MM.1S (cell line): ENCODE measurements around the gene ZNF280B.

Experiments
- DNase-seq: peaks from one replicate; pipeline ENCODE4 v3.0.0-alpha.2; 2015
- H2AFZ ChIP-seq: fragments of 300-600 bp; sonication (generic); 2 replicates; pipeline ENCODE4 v1.6.0; 2016; ENCODE audit warnings: antibody characterized with exemption, low read length
- H3F3A ChIP-seq: fragments of 300-600 bp; sonication (generic); 2 replicates; pipeline ENCODE4 v1.6.1; 2016; ENCODE audit warnings: mild to moderate bottlenecking, antibody characterized with exemption, low read length, moderate library complexity, mixed read lengths; ENCODE audit not compliant: insufficient read depth
- H3K27ac ChIP-seq: fragments of 300-600 bp; sonication (generic); 2 replicates; pipeline ENCODE4 v1.5.1; 2016; ENCODE audit warnings: mild to moderate bottlenecking, low read length
- H3K27me3 ChIP-seq: fragments of 300-600 bp; sonication (generic); replicated peaks from 2 replicates; pipeline ENCODE4 v1.6.0; 2016; ENCODE audit warnings: low read length; ENCODE audit not compliant: insufficient read depth
- H3K36me3 ChIP-seq: fragments of 300-600 bp; sonication (generic); replicated peaks from 2 replicates; pipeline ENCODE4 v1.6.1; 2016; ENCODE audit warnings: mild to moderate bottlenecking, low read length, mixed read lengths; ENCODE audit not compliant: insufficient read depth
- H3K4me1 ChIP-seq: fragments of 300-600 bp; sonication (generic); 2 replicates; pipeline ENCODE4 v1.6.1; 2016; ENCODE audit warnings: low read length, mixed read lengths
- H3K4me2 ChIP-seq: fragments of 300-600 bp; sonication (generic); 2 replicates; pipeline ENCODE4 v1.6.0; 2016; ENCODE audit warnings: low read depth, low read length
- H3K4me3 ChIP-seq: fragments of 300-600 bp; sonication (generic); 2 replicates; pipeline ENCODE4 v1.5.1; 2016; ENCODE audit warnings: low read length, mixed read lengths
- H3K79me2 ChIP-seq: fragments of 300-600 bp; sonication (generic); 2 replicates; pipeline ENCODE4 v1.6.1; 2016; ENCODE audit warnings: mixed run types, low read length, mixed read lengths
- H3K9ac ChIP-seq: fragments of 300-600 bp; sonication (generic); 2 replicates; pipeline ENCODE4 v1.6.1; 2016; ENCODE audit warnings: low read length, mixed read lengths
- H3K9me2 ChIP-seq: fragments of 300-600 bp; sonication (generic); replicated peaks from 2 replicates; pipeline ENCODE4 v1.6.1; 2016; ENCODE audit warnings: mild to moderate bottlenecking, low read length, mixed read lengths; ENCODE audit not compliant: insufficient read depth
- H3K9me3 ChIP-seq: fragments of 300-600 bp; sonication (generic); replicated peaks from 2 replicates; pipeline ENCODE4 v1.6.1; 2016; ENCODE audit warnings: mild to moderate bottlenecking, low read length, mixed read lengths; ENCODE audit not compliant: insufficient read depth
- H4K20me1 ChIP-seq: fragments of 300-600 bp; sonication (generic); 2 replicates; pipeline ENCODE4 v1.6.1; 2016; ENCODE audit warnings: mild to moderate bottlenecking, low read length, moderate library complexity, mixed read lengths; ENCODE audit not compliant: insufficient read depth
- EZH2 ChIP-seq: fragments of 300-600 bp; sonication (generic); optimal IDR thresholded peaks from 2 replicates; pipeline ENCODE3; 2017; ENCODE audit warnings: low read depth, mild to moderate bottlenecking, antibody characterized with exemption, low read length, mixed read lengths
- EZH2phosphoT487 ChIP-seq: fragments of 300-600 bp; sonication (generic); IDR thresholded peaks from 2 replicates; pipeline ENCODE4 v1.6.1; 2018; ENCODE audit warnings: antibody characterized with exemption, low read length
- TF ChIP-seq, protein P1 (sequence below): fragments of 300-600 bp; sonication (generic); IDR thresholded peaks from 2 replicates; pipeline ENCODE4 v1.5.1; 2016; ENCODE audit warnings: antibody characterized with exemption, low read length, mixed read lengths

Gene ZNF280B

DNA sequence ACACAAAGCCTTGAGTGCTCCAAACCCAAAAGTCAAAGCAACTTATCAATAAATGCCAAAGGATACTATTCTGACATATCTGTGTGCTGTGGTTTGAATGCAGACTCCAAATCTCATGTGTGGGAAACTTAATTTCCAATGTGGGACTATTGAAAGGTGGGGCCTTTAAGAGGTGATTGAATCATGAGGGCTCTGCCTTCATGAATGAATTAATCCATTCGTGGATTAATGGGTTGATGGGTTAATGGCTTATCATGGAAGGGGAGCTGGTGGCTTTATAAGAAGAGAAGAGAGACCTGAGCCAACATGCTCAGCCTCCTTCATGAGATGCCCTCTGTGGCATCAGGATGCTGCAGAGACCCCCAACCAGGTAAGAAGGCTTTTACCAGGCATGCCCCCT lies 28.4 kb upstream of the ZNF280B start:
- H3K4me1 ChIP-seq, result no peaks in the 10 kb centered on the region
- TF ChIP-seq, protein P1, sequence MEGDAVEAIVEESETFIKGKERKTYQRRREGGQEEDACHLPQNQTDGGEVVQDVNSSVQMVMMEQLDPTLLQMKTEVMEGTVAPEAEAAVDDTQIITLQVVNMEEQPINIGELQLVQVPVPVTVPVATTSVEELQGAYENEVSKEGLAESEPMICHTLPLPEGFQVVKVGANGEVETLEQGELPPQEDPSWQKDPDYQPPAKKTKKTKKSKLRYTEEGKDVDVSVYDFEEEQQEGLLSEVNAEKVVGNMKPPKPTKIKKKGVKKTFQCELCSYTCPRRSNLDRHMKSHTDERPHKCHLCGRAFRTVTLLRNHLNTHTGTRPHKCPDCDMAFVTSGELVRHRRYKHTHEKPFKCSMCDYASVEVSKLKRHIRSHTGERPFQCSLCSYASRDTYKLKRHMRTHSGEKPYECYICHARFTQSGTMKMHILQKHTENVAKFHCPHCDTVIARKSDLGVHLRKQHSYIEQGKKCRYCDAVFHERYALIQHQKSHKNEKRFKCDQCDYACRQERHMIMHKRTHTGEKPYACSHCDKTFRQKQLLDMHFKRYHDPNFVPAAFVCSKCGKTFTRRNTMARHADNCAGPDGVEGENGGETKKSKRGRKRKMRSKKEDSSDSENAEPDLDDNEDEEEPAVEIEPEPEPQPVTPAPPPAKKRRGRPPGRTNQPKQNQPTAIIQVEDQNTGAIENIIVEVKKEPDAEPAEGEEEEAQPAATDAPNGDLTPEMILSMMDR, result no peak
- TF ChIP-seq EZH2, result no peak
- TF ChIP-seq EZH2phosphoT487, result no peak
- no peaks in the 10 kb centered on the region for H3K27me3 ChIP-seq
- no peaks in the 10 kb centered on the region for H3K9me3 ChIP-seq
- no peak overlapping the region for H3K4me3 ChIP-seq
- no peaks in the 10 kb centered on the region for H3K9me2 ChIP-seq
- no peak overlapping the region for H3K4me2 ChIP-seq
- H3K79me2 ChIP-seq, result no peaks in the 10 kb centered on the region
- no peak overlapping the region for H3K27ac ChIP-seq
- no peaks in the 10 kb centered on the region for H4K20me1 ChIP-seq
- no peaks in the 10 kb centered on the region for H3K36me3 ChIP-seq
- no peaks in the 10 kb centered on the region for H3F3A ChIP-seq
- no peak overlapping the region for H2AFZ ChIP-seq
- DNase-seq, result no peak
- H3K9ac ChIP-seq, result no peak overlapping the region

DNA sequence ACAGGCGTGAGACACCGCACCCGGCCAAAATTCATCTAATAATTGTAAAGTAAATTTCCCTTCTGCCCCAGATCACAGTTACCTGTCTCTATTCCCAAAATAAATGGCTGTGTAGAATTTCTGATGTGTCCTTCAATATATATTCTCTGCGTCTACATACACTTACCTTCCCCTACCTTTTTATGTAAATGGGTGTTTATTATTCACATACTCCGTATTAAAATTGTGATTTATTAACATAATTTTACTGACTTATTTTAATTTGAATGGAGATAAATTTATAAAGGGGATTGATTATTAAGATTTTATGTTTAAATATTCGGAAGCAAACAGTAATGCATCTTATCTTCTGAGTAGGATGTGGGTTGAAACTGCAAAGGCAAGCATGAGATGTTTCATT lies 28.0 kb upstream of the ZNF280B start:
- H3K9me3 ChIP-seq, result no peaks in the 10 kb centered on the region
- no peaks in the 10 kb centered on the region for H3K36me3 ChIP-seq
- H3K9me2 ChIP-seq, result no peaks in the 10 kb centered on the region
- no peak overlapping the region for H3K27ac ChIP-seq
- no peak overlapping the region for H3K4me2 ChIP-seq
- H3K79me2 ChIP-seq, result no peaks in the 10 kb centered on the region
- H4K20me1 ChIP-seq, result no peaks in the 10 kb centered on the region
- no peaks in the 10 kb centered on the region for H3F3A ChIP-seq
- H3K9ac ChIP-seq, result no peak overlapping the region
- no peaks in the 10 kb centered on the region for H3K27me3 ChIP-seq
- TF ChIP-seq EZH2 (no peak), EZH2phosphoT487 (no peak)
- TF ChIP-seq, protein P1, result no peak
- no peaks in the 10 kb centered on the region for H3K4me1 ChIP-seq
- H2AFZ ChIP-seq, result no peak overlapping the region
- no peak overlapping the region for H3K4me3 ChIP-seq
- no peak for DNase-seq

DNA sequence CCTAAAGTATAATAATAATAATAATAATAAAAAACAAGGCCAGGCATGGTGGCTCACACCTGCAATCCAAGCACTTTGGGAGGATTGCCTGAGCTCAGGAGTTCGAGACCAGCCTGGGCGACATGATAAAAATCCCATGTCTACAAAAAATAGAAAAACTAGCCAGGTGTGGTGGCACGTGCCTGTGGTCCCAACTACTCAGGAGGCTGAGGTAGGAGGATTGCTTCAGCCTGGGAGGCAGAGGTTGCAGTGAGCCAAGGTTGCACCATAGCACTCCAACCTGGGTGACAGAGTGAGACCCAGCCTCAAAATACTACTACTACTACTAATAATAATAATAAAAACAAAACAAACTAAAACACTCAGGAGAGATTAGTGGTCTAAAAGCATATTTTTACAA lies 27.1 kb upstream of the ZNF280B start:
- Histone ChIP-seq H3K9me3 (no peaks in the 10 kb centered on the region), H2AFZ (no peak overlapping the region), H3K9me2 (no peaks in the 10 kb centered on the region), H3K27me3 (no peaks in the 10 kb centered on the region), H3K4me2 (no peak overlapping the region), H3F3A (no peaks in the 10 kb centered on the region), H3K9ac (no peak overlapping the region), H3K36me3 (no peaks in the 10 kb centered on the region), H3K27ac (no peak overlapping the region), H3K4me3 (no peak overlapping the region), H3K79me2 (no peaks in the 10 kb centered on the region), H4K20me1 (no peaks in the 10 kb centered on the region), H3K4me1 (no peaks in the 10 kb centered on the region)
- no peak for DNase-seq
- TF ChIP-seq EZH2, result no peak
- TF ChIP-seq EZH2phosphoT487, result no peak
- TF ChIP-seq, protein P1, result no peak
